ENCODE results near the gene ELK3. TPM values are rescaled to one million over a fixed set of nuclear protein-coding genes. Genes with fewer than 3 reads are reported as not detected.

ELK3 gene
- polyA plus RNA-seq, 2 of the 4 experiments (the other 2 are of a cell fraction) = 33.1 to 38.6 TPM

DNA sequence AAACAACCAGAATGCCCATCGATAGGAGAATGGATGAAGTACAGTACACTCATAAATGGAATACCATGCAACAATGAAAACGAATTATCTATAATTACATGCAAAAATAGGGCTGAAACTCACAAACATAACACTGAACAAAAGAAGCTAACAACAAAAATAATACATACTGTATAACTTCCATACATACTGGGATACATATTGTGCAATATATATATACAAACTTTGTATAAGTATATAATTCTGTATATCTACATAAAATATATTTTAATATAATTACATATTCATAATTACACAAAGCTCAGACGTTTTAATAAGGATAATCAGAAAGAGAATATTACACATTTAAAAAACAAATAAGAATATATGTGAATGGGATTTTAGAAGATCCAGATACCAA, 115.9 kb downstream of the ELK3 start:
- Histone ChIP-seq H3K4me1 (peaks cover 4% of the 10 kb centered on the region; the same call in 1 of the 3 replicates), H3K27ac (no peak overlapping the region), H3K4me3 (no peak overlapping the region), H3K4me2 (no peak overlapping the region), H3K9me3 (no peaks in the 10 kb centered on the region)
- POLR2A ChIA-PET = no interaction called here
- TF ChIP-seq, protein P1, sequence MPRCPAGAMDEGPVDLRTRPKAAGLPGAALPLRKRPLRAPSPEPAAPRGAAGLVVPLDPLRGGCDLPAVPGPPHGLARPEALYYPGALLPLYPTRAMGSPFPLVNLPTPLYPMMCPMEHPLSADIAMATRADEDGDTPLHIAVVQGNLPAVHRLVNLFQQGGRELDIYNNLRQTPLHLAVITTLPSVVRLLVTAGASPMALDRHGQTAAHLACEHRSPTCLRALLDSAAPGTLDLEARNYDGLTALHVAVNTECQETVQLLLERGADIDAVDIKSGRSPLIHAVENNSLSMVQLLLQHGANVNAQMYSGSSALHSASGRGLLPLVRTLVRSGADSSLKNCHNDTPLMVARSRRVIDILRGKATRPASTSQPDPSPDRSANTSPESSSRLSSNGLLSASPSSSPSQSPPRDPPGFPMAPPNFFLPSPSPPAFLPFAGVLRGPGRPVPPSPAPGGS (IDR thresholded peaks at IDR 0.05) = no peak
- TF ChIP-seq ZSCAN20 (CRISPR knock-in tag; IDR thresholded peaks at IDR 0.05) = no peak
- DNase-seq (ENCODE audit: low read depth in 1 of 2, low spot score in 1 of 2) (no peak), ATAC-seq (no peak), FAIRE-seq (no peak)
- CTCF ChIA-PET = interaction anchor here (0.8 kb wide), 1 partner anchor 206 kb away, joined by 4 read pairs; no protein-coding TSS in a partner anchor
- WGBS (ENCODE audit: missing lambda C conversion rate) = 55% methylated on average over 3 of the region's 3 CpGs

DNA sequence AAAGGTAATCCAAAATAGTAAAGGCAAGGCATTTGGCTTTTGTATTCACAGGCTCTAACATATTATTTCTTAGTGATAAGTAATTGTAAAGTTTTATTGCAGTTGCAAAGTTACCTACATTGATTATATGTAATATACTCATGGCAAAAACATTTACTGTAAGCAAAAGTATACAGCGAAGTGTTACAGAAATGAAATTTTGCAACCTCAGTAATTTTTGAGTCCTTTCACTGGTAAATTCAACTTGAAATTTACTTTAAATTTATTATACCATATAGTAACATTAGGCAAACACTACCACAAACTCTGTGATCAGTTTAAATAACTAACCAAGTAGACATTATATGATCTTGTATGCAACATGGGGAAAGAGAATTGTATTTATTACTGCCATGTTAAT, 117.0 kb downstream of the ELK3 start:
- ATAC-seq (no peak), DNase-seq (ENCODE audit: low read depth in 1 of 2, low spot score in 1 of 2) (no peak), FAIRE-seq (no peak)
- no peaks in the 10 kb centered on the region for H3K9me3 ChIP-seq
- no peak overlapping the region for H3K27ac ChIP-seq
- H3K4me2 ChIP-seq = no peak overlapping the region
- H3K4me3 ChIP-seq = no peak overlapping the region
- TF ChIP-seq RAD21 (conservative IDR thresholded peaks at IDR 0.05 in 1 of 2, IDR thresholded peaks at IDR 0.05 in 1 of 2) (no peak), HOXB13 (CRISPR knock-in tag; IDR thresholded peaks at IDR 0.05; ENCODE audit: low read depth) (no peak), TP53 (CRISPR knock-in tag; IDR thresholded peaks at IDR 0.05) (no peak), MAFK (IDR thresholded peaks at IDR 0.05; ENCODE audit: partially characterized antibody) (peak; percentile 57)
- ChIA-PET CTCF (no interaction called here), POLR2A (no interaction called here)
- 89% methylated on average over 1 of the region's 1 CpG for WGBS (ENCODE audit: missing lambda C conversion rate)
- H3K4me1 ChIP-seq = peaks cover 8% of the 10 kb centered on the region; the same call in 1 of the 3 replicates

DNA sequence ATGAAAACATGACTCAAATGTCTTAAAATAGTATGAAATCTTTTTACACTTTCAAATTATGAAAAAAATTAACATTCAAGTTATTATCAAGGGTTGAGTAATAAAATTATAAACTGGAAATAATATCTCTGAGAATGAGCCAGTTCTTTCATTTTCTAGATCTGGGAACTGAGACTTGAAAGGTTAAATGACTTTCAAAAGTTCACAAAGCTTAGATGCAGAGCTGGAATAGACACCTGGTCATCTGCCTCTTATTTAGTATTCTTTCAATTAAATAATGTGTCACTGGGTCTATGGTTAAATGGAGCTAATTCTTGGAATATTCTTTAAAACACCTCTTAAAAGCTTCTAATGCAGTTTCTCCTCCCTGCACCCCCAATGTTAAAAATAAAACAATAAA, 119.4 kb downstream of the ELK3 start:
- TF ChIP-seq KDM5A (IDR thresholded peaks at IDR 0.05) = no peak
- no peak for TF ChIP-seq RARB (CRISPR knock-in tag; IDR thresholded peaks at IDR 0.05)
- no peak for TF ChIP-seq POLR2AphosphoS2 (conservative IDR thresholded peaks at IDR 0.05; ENCODE audit: low read length)
- TF ChIP-seq HOXB13 (CRISPR knock-in tag; IDR thresholded peaks at IDR 0.05; ENCODE audit: low read depth) = no peak
- no peak for TF ChIP-seq MYC (IDR thresholded peaks at IDR 0.05; ENCODE audit: borderline replicate concordance, low read length)
- no peak for TF ChIP-seq KDM1A (IDR thresholded peaks at IDR 0.05; ENCODE audit: low read depth)
- TF ChIP-seq ZFP36 (IDR thresholded peaks at IDR 0.05; ENCODE audit: borderline replicate concordance, partially characterized antibody) = no peak
- TF ChIP-seq, protein P2, sequence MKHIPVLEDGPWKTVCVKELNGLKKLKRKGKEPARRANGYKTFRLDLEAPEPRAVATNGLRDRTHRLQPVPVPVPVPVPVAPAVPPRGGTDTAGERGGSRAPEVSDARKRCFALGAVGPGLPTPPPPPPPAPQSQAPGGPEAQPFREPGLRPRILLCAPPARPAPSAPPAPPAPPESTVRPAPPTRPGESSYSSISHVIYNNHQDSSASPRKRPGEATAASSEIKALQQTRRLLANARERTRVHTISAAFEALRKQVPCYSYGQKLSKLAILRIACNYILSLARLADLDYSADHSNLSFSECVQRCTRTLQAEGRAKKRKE (CRISPR knock-in tag; IDR thresholded peaks at IDR 0.05; ENCODE audit: low read depth) = no peak
- TF ChIP-seq, protein P3, sequence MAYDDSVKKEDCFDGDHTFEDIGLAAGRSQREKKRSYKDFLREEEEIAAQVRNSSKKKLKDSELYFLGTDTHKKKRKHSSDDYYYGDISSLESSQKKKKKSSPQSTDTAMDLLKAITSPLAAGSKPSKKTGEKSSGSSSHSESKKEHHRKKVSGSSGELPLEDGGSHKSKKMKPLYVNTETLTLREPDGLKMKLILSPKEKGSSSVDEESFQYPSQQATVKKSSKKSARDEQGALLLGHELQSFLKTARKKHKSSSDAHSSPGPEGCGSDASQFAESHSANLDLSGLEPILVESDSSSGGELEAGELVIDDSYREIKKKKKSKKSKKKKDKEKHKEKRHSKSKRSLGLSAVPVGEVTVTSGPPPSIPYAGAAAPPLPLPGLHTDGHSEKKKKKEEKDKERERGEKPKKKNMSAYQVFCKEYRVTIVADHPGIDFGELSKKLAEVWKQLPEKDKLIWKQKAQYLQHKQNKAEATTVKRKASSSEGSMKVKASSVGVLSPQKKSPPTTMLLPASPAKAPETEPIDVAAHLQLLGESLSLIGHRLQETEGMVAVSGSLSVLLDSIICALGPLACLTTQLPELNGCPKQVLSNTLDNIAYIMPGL (CRISPR knock-in tag; IDR thresholded peaks at IDR 0.05; ENCODE audit: borderline replicate concordance) = no peak
- TF ChIP-seq FOSB (CRISPR knock-in tag; IDR thresholded peaks at IDR 0.05) = no peak
- TF ChIP-seq PHF8 (IDR thresholded peaks at IDR 0.05; ENCODE audit: borderline replicate concordance, low read depth) = no peak
- no peak for TF ChIP-seq HOXB5 (CRISPR knock-in tag; IDR thresholded peaks at IDR 0.05)
- no peak for TF ChIP-seq EHF (CRISPR knock-in tag; IDR thresholded peaks at IDR 0.05)
- TF ChIP-seq ZNF302 (CRISPR knock-in tag; IDR thresholded peaks at IDR 0.05) = no peak
- TF ChIP-seq MAFK (IDR thresholded peaks at IDR 0.05; ENCODE audit: partially characterized antibody) = no peak
- no peak for TF ChIP-seq BHLHE40 (IDR thresholded peaks at IDR 0.05; ENCODE audit: low read depth, low read length)
- TF ChIP-seq EHMT2 (IDR thresholded peaks at IDR 0.05; ENCODE audit: low read depth) = no peak
- TF ChIP-seq, protein P4, sequence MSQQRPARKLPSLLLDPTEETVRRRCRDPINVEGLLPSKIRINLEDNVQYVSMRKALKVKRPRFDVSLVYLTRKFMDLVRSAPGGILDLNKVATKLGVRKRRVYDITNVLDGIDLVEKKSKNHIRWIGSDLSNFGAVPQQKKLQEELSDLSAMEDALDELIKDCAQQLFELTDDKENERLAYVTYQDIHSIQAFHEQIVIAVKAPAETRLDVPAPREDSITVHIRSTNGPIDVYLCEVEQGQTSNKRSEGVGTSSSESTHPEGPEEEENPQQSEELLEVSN (IDR thresholded peaks at IDR 0.05; ENCODE audit: borderline replicate concordance, low read depth) = no peak
- ATAC-seq (no peak), DNase-seq (ENCODE audit: low read depth in 1 of 2, low spot score in 1 of 2) (no peak), FAIRE-seq (no peak)
- H3K4me3 ChIP-seq = no peak overlapping the region
- no peak overlapping the region for H3K4me2 ChIP-seq
- peaks cover 8% of the 10 kb centered on the region; the same call in 1 of the 3 replicates for H3K4me1 ChIP-seq
- no peaks in the 10 kb centered on the region for H3K9me3 ChIP-seq
- ChIA-PET POLR2A (no interaction called here), CTCF (interaction anchor here (0.7 to 1.1 kb wide), 2 partner anchors 12 to 39 kb away, joined by 3 read pairs; no protein-coding TSS in a partner anchor)
- no peak overlapping the region for H3K27ac ChIP-seq

All from A549 (cell line).